BE2C (cell line): ENCODE data around the gene TNFRSF8.

Experiments used
- DNase-seq: peaks from one replicate; pipeline ENCODE4 v3.0.0-alpha.2; 2020
- H3K27me3 ChIP-seq: fragments of 250-450 bp; sonication (Bioruptor Pico); 2 replicates; pipeline ENCODE4 v1.5.1; 2020; ENCODE audit warnings: mild to moderate bottlenecking
- H3K36me3 ChIP-seq: fragments of 250-450 bp; sonication (Bioruptor Pico); 2 replicates; pipeline ENCODE4 v1.5.1; 2020; ENCODE audit warnings: mild to moderate bottlenecking
- H3K4me1 ChIP-seq: fragments of 250-450 bp; sonication (Bioruptor Pico); 2 replicates; pipeline ENCODE4 v1.5.1; 2020
- H3K4me3 ChIP-seq: 2 replicates; pipeline ENCODE4 v1.5.1; 2011; ENCODE audit warnings: low read depth, low read length
- H3K9me3 ChIP-seq: fragments of 250-450 bp; sonication (Bioruptor Pico); 2 replicates; pipeline ENCODE4 v1.5.1; 2020
- CTCF ChIP-seq: IDR thresholded peaks from 2 replicates; pipeline ENCODE4 v1.5.1; 2012; ENCODE audit warnings: mild to moderate bottlenecking, low read depth, low read length

Gene TNFRSF8

GRCh38 chr1:12184008-12184681 is 121.0 kb downstream of the TNFRSF8 start:
- peak; percentile 31 for DNase-seq
- Histone ChIP-seq H3K27me3 (no peaks in the 10 kb centered on the region), H3K4me1 (no peaks in the 10 kb centered on the region), H3K4me3 (no peak overlapping the region), H3K36me3 (no peaks in the 10 kb centered on the region), H3K9me3 (no peaks in the 10 kb centered on the region)
- TF ChIP-seq CTCF = no peak

DNA sequence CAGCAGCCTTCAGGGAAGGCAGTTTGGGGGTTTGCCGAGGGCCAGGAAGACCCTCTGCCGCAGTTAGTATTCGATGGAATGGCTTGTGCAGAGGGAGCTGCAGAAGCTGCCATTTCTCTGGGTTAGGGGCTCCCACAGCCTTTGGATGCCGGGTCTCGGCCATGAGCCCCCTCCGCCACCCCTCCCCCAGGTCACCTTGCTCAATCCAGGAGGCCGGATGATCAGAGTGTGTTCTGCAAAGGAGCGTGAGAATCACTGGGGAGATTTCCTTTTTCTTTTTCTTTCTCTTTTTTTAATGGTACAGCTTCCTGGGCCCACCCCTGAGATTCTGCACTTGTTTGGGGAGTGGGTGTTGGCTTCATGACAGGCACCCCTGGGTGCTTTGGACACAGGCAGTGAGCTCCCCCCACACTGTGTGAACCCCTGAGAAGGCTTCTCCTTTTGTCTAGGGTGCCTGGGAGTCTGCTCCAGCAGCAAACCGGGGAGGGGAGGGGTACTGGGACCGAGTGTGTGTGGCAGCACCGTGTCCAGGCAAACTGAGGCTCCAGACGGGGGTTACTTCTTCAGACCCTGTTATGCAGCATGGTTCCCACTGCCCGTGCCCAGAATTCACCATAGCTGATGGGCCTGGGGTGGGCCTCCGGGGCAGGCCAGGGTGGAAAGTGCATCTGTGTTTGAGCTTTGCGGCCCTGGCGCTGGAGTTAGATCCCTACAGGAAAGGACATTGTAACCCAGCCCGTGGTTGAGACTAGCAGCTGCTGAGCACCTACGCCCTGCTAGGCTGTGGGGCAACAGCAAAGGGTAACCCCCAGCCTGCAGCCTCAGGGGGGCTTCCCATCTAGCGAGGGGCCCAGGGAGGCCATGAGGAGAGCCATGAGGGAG is 122.2 kb downstream of the TNFRSF8 start:
- no peaks in the 10 kb centered on the region for H3K36me3 ChIP-seq
- no peaks in the 10 kb centered on the region for H3K4me1 ChIP-seq
- TF ChIP-seq CTCF = no peak
- DNase-seq = no peak
- H3K27me3 ChIP-seq = no peaks in the 10 kb centered on the region
- H3K9me3 ChIP-seq = no peaks in the 10 kb centered on the region
- no peak overlapping the region for H3K4me3 ChIP-seq

GRCh38 chr1:12185918-12186678 is 123.0 kb downstream of the TNFRSF8 start:
- Histone ChIP-seq H3K4me3 (no peak overlapping the region), H3K36me3 (no peaks in the 10 kb centered on the region), H3K4me1 (no peaks in the 10 kb centered on the region), H3K27me3 (peaks cover 3% of the 10 kb centered on the region; the same call in 1 of the 2 replicates), H3K9me3 (no peaks in the 10 kb centered on the region)
- DNase-seq = no peak
- TF ChIP-seq CTCF = no peak

DNA sequence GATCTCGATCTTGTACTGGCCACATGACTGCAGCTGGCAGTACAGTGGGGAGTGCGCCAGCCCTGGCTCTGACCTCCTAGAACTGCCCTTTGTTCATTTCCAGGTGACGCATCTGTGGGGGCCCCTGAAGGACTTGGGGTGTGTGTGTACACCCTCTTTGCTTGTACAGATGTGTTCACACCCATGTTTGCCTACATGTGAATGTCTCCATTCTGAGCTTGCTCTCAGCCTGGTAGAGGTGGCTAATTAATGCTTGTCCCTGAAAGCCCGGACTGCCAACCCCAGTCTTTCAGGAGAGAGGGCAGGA is 123.5 kb downstream of the TNFRSF8 start:
- H3K9me3 ChIP-seq = no peaks in the 10 kb centered on the region
- no peaks in the 10 kb centered on the region for H3K36me3 ChIP-seq
- peaks cover 9% of the 10 kb centered on the region; the same call in 1 of the 2 replicates for H3K27me3 ChIP-seq
- no peak overlapping the region for H3K4me3 ChIP-seq
- no peaks in the 10 kb centered on the region for H3K4me1 ChIP-seq
- DNase-seq = no peak
- TF ChIP-seq CTCF = no peak

GRCh38 chr1:12188115-12188514 is 125.0 kb downstream of the TNFRSF8 start:
- peaks cover 10% of the 10 kb centered on the region; the same call in 1 of the 2 replicates for H3K27me3 ChIP-seq
- no peaks in the 10 kb centered on the region for H3K36me3 ChIP-seq
- H3K4me1 ChIP-seq = no peaks in the 10 kb centered on the region
- H3K4me3 ChIP-seq = no peak overlapping the region
- H3K9me3 ChIP-seq = no peaks in the 10 kb centered on the region
- no peak for TF ChIP-seq CTCF
- DNase-seq = no peak
